ENCODE measurements around the gene NFATC1. TPM values are rescaled to one million over a fixed set of nuclear protein-coding genes. Genes with fewer than 3 reads are reported as not detected.

Gene NFATC1
- polyA plus RNA-seq, 1 donor from 2014 or later, result 0.37 TPM

GRCh38 chr18:79360933-79361332, 34.8 kb upstream of the NFATC1 start:
- no peak overlapping the region for H3K4me2 ChIP-seq (ENCODE audit: low read length)
- TF ChIP-seq TAF1 (IDR thresholded peaks at IDR 0.05; ENCODE audit: low read depth) (no peak), EP300 (conservative IDR thresholded peaks at IDR 0.05; ENCODE audit: poor library complexity, severe bottlenecking) (no peak), EZH2 (IDR thresholded peaks at IDR 0.05; ENCODE audit: borderline replicate concordance, insufficient read depth, low read length, poor library complexity, severe bottlenecking) (no peak), CTCF (IDR thresholded peaks at IDR 0.05; ENCODE audit: poor library complexity, severe bottlenecking) (no peak), REST (IDR thresholded peaks at IDR 0.05; ENCODE audit: borderline replicate concordance) (no peak), POLR2AphosphoS5 (IDR thresholded peaks at IDR 0.05) (no peak)
- no peak overlapping the region for H2AFZ ChIP-seq (ENCODE audit: low read depth, low read length)
- no peaks in the 10 kb centered on the region for H3F3A ChIP-seq (ENCODE audit: insufficient read depth, low read length, poor library complexity, severe bottlenecking)
- H3K9me3 ChIP-seq (ENCODE audit: low read length), result no peaks in the 10 kb centered on the region
- no peak overlapping the region for H3K9ac ChIP-seq (ENCODE audit: low read length)
- H3K9me2 ChIP-seq (ENCODE audit: insufficient read depth, low read length), result no peaks in the 10 kb centered on the region
- H3K27ac ChIP-seq (ENCODE audit: low read length), result no peak overlapping the region
- no peaks in the 10 kb centered on the region for H3K79me2 ChIP-seq (replicated peaks; ENCODE audit: insufficient read depth, low read length)
- H3K36me3 ChIP-seq (ENCODE audit: insufficient read depth, low read length), result peaks cover 11% of the 10 kb centered on the region
- no peaks in the 10 kb centered on the region for H3K27me3 ChIP-seq (ENCODE audit: insufficient read depth, low read depth, low read length)
- H4K20me1 ChIP-seq (ENCODE audit: insufficient read depth), result no peaks in the 10 kb centered on the region
- H3K4me3 ChIP-seq (ENCODE audit: low read length), result no peak overlapping the region

- no peaks in the 10 kb centered on the region for H3F3A ChIP-seq (ENCODE audit: insufficient read depth, low read length, poor library complexity, severe bottlenecking)
- H3K27ac ChIP-seq (ENCODE audit: low read length), result no peak overlapping the region
- H3K9ac ChIP-seq (ENCODE audit: low read length), result no peak overlapping the region
- no peak overlapping the region for H2AFZ ChIP-seq (ENCODE audit: low read depth, low read length)
- TF ChIP-seq SMC3 (conservative IDR thresholded peaks at IDR 0.05; ENCODE audit: poor library complexity) (no peak), CTCF (IDR thresholded peaks at IDR 0.05; ENCODE audit: poor library complexity, severe bottlenecking) (no peak), REST (IDR thresholded peaks at IDR 0.05; ENCODE audit: borderline replicate concordance) (no peak), MXI1 (conservative IDR thresholded peaks at IDR 0.05; ENCODE audit: poor library complexity, severe bottlenecking) (no peak), RAD21 (conservative IDR thresholded peaks at IDR 0.05) (no peak), EZH2 (IDR thresholded peaks at IDR 0.05; ENCODE audit: borderline replicate concordance, insufficient read depth, low read length, poor library complexity, severe bottlenecking) (no peak), EP300 (conservative IDR thresholded peaks at IDR 0.05; ENCODE audit: poor library complexity, severe bottlenecking) (no peak), POLR2AphosphoS5 (IDR thresholded peaks at IDR 0.05) (no peak), TAF1 (IDR thresholded peaks at IDR 0.05; ENCODE audit: low read depth) (no peak)
- no peak overlapping the region for H3K4me3 ChIP-seq (ENCODE audit: low read length)
- H3K27me3 ChIP-seq (ENCODE audit: insufficient read depth, low read depth, low read length), result no peaks in the 10 kb centered on the region
- no peaks in the 10 kb centered on the region for H3K79me2 ChIP-seq (replicated peaks; ENCODE audit: insufficient read depth, low read length)
- H3K36me3 ChIP-seq (ENCODE audit: insufficient read depth, low read length), result peaks cover 11% of the 10 kb centered on the region
- no peaks in the 10 kb centered on the region for H3K9me3 ChIP-seq (ENCODE audit: low read length)
- H3K9me2 ChIP-seq (ENCODE audit: insufficient read depth, low read length), result no peaks in the 10 kb centered on the region
- no peaks in the 10 kb centered on the region for H4K20me1 ChIP-seq (ENCODE audit: insufficient read depth)
- no peak overlapping the region for H3K4me2 ChIP-seq (ENCODE audit: low read length)
These were observed 33.8 kb upstream of the NFATC1 start for GRCh38 chr18:79361766-79362522.
